ENCODE data around the gene DMXL2.

DMXL2 gene

GRCh38 chr15:51401872-51402517, 220.6 kb downstream of the DMXL2 start:
- TF ChIP-seq CTCF (IDR thresholded peaks at IDR 0.05) = peak; percentile 87

- TF ChIP-seq CTCF (IDR thresholded peaks at IDR 0.05) = no peak
These were observed 221.4 kb downstream of the DMXL2 start for GRCh38 chr15:51401051-51401780.

GRCh38 chr15:51398626-51399025, 223.9 kb downstream of the DMXL2 start:
- no peak for TF ChIP-seq CTCF (IDR thresholded peaks at IDR 0.05)
